Liver (tissue), 9 donors: ENCODE results near the gene KSR2. TPM values are rescaled to one million over a fixed set of nuclear protein-coding genes. Genes with fewer than 3 reads are reported as not detected.

Experiments used
- DNase-seq: peaks from one replicate; pipeline ENCODE4 v3.0.0-alpha.2; 2017; ENCODE audit warnings: low spot score
- H3K27ac ChIP-seq, 2 donors: one replicate each; pipeline ENCODE4 v1.7.0; 2013; ENCODE audit warnings: inconsistent platforms in 2 of 2, low read length in 2 of 2, control low read depth in 1 of 2, low read depth in 1 of 2, mild to moderate bottlenecking in 1 of 2
- H3K27me3 ChIP-seq, 4 donors: one replicate each; pipeline versions ENCODE4 v1.6.1 to v1.7.0; 2013; ENCODE audit warnings: low read length in 3 of 4, inconsistent platforms in 1 of 4, mild to moderate bottlenecking in 1 of 4, moderate library complexity in 1 of 4; ENCODE audit not compliant: control insufficient read depth in 4 of 4, insufficient read depth in 4 of 4
- H3K36me3 ChIP-seq, 4 donors: one replicate each; pipeline versions ENCODE4 v1.6.1 to v1.7.0; 2013; ENCODE audit warnings: low read length in 3 of 4, mild to moderate bottlenecking in 3 of 4, low read depth in 1 of 4, moderate library complexity in 1 of 4; ENCODE audit not compliant: control insufficient read depth in 4 of 4, insufficient read depth in 3 of 4
- H3K4me1 ChIP-seq, 4 donors: one replicate each; pipeline versions ENCODE4 v1.6.1 to v1.7.0; 2013; ENCODE audit warnings: low read length in 3 of 4, mild to moderate bottlenecking in 3 of 4, moderate library complexity in 1 of 4; ENCODE audit not compliant: control insufficient read depth in 4 of 4, insufficient read depth in 4 of 4
- H3K4me3 ChIP-seq, 3 donors: one replicate each; pipeline versions ENCODE4 v1.6.1 to v1.7.0; 2013; ENCODE audit warnings: low read length in 3 of 3, control low read depth in 1 of 3, low read depth in 1 of 3, mild to moderate bottlenecking in 1 of 3
- H3K9ac ChIP-seq, 2 donors: one replicate each; pipeline ENCODE4 v1.7.0; 2013; ENCODE audit warnings: low read length in 2 of 2, mild to moderate bottlenecking in 2 of 2, moderate library complexity in 2 of 2, control low read depth in 1 of 2, low read depth in 1 of 2
- H3K9me3 ChIP-seq, 4 donors: one replicate each; pipeline versions ENCODE4 v1.6.1 to v1.7.0; 2013; ENCODE audit warnings: low read length in 3 of 4; ENCODE audit not compliant: control insufficient read depth in 4 of 4
- CTCF ChIP-seq: fragments of 150-350 bp; IDR thresholded peaks from 2 replicates; pipeline ENCODE4 v1.5.1; 2017; ENCODE audit warnings: improper control_type of control experiment, low read depth, low read length; ENCODE audit not compliant: missing input control
- EGR1 ChIP-seq, 2 donors: IDR thresholded peaks; 2 replicates each; pipeline ENCODE4 v1.6.1; 2016 to 2018; ENCODE audit warnings: antibody characterized with exemption in 2 of 2, low read depth in 2 of 2
- FOXA1 ChIP-seq: IDR thresholded peaks from 2 replicates; pipeline ENCODE4 v1.6.1; 2016; ENCODE audit warnings: antibody characterized with exemption
- FOXA2 ChIP-seq: IDR thresholded peaks from 2 replicates; pipeline ENCODE4 v1.6.1; 2016; ENCODE audit warnings: antibody characterized with exemption
- GABPA ChIP-seq, 2 donors: IDR thresholded peaks in 1 of 2; conservative IDR thresholded peaks in 1 of 2; 2 replicates each; pipeline ENCODE4 v1.6.1; 2016; ENCODE audit warnings: antibody characterized with exemption in 2 of 2, mild to moderate bottlenecking in 1 of 2, moderate library complexity in 1 of 2
- HNF4A ChIP-seq, 2 donors: conservative IDR thresholded peaks; 2 replicates each; pipeline ENCODE4 v1.6.1; 2016; ENCODE audit warnings: antibody characterized with exemption in 2 of 2, mild to moderate bottlenecking in 2 of 2
- HNF4G ChIP-seq: IDR thresholded peaks from 2 replicates; pipeline ENCODE4 v1.6.1; 2016; ENCODE audit warnings: antibody characterized with exemption
- MAX ChIP-seq: IDR thresholded peaks from 2 replicates; pipeline ENCODE4 v1.6.1; 2016; ENCODE audit warnings: antibody characterized with exemption
- NR2F2 ChIP-seq: IDR thresholded peaks from 2 replicates; pipeline ENCODE4 v1.6.1; 2016; ENCODE audit warnings: antibody characterized with exemption
- RAD21 ChIP-seq, 2 donors: IDR thresholded peaks; 2 replicates each; pipeline ENCODE4 v1.6.1; 2016; ENCODE audit warnings: antibody characterized with exemption in 2 of 2, mild to moderate bottlenecking in 2 of 2
- REST ChIP-seq: IDR thresholded peaks from 2 replicates; pipeline ENCODE4 v1.6.1; 2016; ENCODE audit warnings: antibody characterized with exemption, mild to moderate bottlenecking
- RXRA ChIP-seq, 2 donors: IDR thresholded peaks; 2 replicates each; pipeline ENCODE4 v1.6.1; 2017 to 2018; ENCODE audit warnings: antibody characterized with exemption in 2 of 2, mild to moderate bottlenecking in 1 of 2
- SP1 ChIP-seq: IDR thresholded peaks from 2 replicates; pipeline ENCODE4 v1.6.1; 2018; ENCODE audit warnings: antibody characterized with exemption, mild to moderate bottlenecking
- TAF1 ChIP-seq: conservative IDR thresholded peaks from 2 replicates; pipeline ENCODE4 v1.6.1; 2016; ENCODE audit warnings: antibody characterized with exemption, mild to moderate bottlenecking
- YY1 ChIP-seq: IDR thresholded peaks from 2 replicates; pipeline ENCODE4 v1.6.1; 2016; ENCODE audit warnings: antibody characterized with exemption, mild to moderate bottlenecking
- WGBS: extraction: QIAGEN DNeasy Blood & Tissue Kit; methylation state at CpG from one replicate; pipeline ENCODE4 v1.1.7; 2013; 5-methylcytosine and 5-hydroxymethylcytosine counted together
- polyA plus RNA-seq, 2 donors: library from polyadenylated mRNA; stranded (reverse) in 1 of 2; unstranded in 1 of 2; fragments of 200-250 nt in 1 of 2; fragments of >200 nt in 1 of 2; fragmentation: Nextera tagmentation in 1 of 2; extraction: Ambion mirVana in 1 of 2; gene quantifications; one replicate each; pipeline versions ENCODE4 v1.2.1 to v1.2.3, GENCODE V29; 2013 to 2015
- total RNA-seq, 2 donors: library from RNA; depleted of rRNA; stranded (reverse); fragments of >200 nt; gene quantifications; one replicate each; pipeline ENCODE4 v1.2.3, GENCODE V29; 2014
- TF ChIP-seq, protein P1 (sequence below): IDR thresholded peaks from 2 replicates; pipeline ENCODE4 v1.6.1; 2016; ENCODE audit warnings: antibody characterized with exemption
- TF ChIP-seq, protein P2 (sequence below): IDR thresholded peaks from 2 replicates; pipeline ENCODE4 v1.6.1; 2016; ENCODE audit warnings: antibody characterized with exemption
- donor health status: healthy.
- donor health status: healthy.
- donor health status: healthy.
- donor health status: healthy.
- donor health status: healthy.

Gene KSR2
- total and polyA plus RNA-seq, 4 donors: under 0.01 to 0.02 (median under 0.01) TPM; not detected in 1

DNA sequence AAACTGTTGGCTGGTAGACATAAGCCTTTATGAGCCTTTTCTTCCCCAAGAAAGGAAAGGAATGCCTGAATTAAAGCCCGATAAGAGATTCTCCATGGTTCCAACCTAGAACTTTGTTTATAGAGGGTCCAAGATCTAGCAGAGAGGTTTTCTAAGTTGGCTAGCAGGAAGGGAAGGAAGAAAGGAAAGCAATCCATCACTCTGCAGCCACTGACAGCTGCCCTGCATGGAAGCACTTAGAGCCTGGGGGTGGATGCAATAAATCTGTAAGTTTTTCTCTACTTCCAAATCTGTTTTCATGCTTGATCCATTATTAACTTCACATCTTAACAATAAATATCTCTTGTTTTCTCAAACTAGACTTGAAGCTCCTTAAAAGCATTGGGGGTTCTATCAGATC lies 224.4 kb downstream of the KSR2 start:
- TF ChIP-seq YY1: no peak
- no peak for TF ChIP-seq TAF1
- TF ChIP-seq CTCF: no peak
- TF ChIP-seq HNF4G: no peak
- no peak for TF ChIP-seq FOXA2
- no peak for TF ChIP-seq NR2F2
- TF ChIP-seq FOXA1: no peak
- no peak for TF ChIP-seq RAD21 (IDR thresholded peaks at IDR 0.05)
- TF ChIP-seq RXRA (IDR thresholded peaks at IDR 0.05): no peak
- TF ChIP-seq, protein P1, sequence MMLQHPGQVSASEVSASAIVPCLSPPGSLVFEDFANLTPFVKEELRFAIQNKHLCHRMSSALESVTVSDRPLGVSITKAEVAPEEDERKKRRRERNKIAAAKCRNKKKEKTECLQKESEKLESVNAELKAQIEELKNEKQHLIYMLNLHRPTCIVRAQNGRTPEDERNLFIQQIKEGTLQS: no peak
- no peak for TF ChIP-seq EGR1 (IDR thresholded peaks at IDR 0.05; ENCODE audit: low read depth in 2 of 2)
- TF ChIP-seq HNF4A (conservative IDR thresholded peaks at IDR 0.05): no peak
- no peak for TF ChIP-seq MAX
- TF ChIP-seq, protein P2, sequence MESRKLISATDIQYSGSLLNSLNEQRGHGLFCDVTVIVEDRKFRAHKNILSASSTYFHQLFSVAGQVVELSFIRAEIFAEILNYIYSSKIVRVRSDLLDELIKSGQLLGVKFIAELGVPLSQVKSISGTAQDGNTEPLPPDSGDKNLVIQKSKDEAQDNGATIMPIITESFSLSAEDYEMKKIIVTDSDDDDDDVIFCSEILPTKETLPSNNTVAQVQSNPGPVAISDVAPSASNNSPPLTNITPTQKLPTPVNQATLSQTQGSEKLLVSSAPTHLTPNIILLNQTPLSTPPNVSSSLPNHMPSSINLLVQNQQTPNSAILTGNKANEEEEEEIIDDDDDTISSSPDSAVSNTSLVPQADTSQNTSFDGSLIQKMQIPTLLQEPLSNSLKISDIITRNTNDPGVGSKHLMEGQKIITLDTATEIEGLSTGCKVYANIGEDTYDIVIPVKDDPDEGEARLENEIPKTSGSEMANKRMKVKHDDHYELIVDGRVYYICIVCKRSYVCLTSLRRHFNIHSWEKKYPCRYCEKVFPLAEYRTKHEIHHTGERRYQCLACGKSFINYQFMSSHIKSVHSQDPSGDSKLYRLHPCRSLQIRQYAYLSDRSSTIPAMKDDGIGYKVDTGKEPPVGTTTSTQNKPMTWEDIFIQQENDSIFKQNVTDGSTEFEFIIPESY: no peak
- no peak for TF ChIP-seq SP1
- no peak for TF ChIP-seq GABPA (IDR thresholded peaks at IDR 0.05 in 1 of 2, conservative IDR thresholded peaks at IDR 0.05 in 1 of 2)
- Histone ChIP-seq H3K9ac (no peak overlapping the region), H3K36me3 (no peaks in the 10 kb centered on the region), H3K27ac (no peak overlapping the region), H3K4me1 (no peaks in the 10 kb centered on the region), H3K4me3 (no peak overlapping the region), H3K9me3 (no peaks in the 10 kb centered on the region), H3K27me3 (peaks cover 0 to 4% (median 0%) of the 10 kb centered on the region in 4 donors)
- no peak for DNase-seq
- WGBS: 41% methylated on average over 1 of the region's 1 CpG

DNA sequence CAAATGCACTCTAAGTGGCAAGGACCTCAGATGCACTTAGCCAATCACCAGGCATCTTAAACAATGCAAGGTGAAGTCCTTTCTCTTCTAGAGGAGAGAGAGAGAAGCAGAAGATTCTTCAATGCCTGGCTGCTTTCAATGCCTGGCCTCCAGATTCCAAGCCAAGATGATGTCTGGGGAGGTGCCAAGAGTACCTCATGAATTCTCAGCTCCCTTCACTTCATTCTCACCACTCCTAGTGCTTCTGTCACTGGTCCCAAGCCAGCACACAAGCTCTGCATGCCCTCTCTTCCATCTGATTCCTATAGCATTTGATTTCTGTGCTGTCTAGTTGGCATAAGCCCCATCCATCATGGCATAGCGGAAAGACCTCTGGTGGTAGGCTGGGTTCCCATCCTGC lies 225.0 kb downstream of the KSR2 start:
- Histone ChIP-seq H3K27ac (no peak overlapping the region), H3K9ac (no peak overlapping the region), H3K4me1 (no peaks in the 10 kb centered on the region), H3K36me3 (no peaks in the 10 kb centered on the region), H3K9me3 (no peaks in the 10 kb centered on the region), H3K4me3 (no peak overlapping the region), H3K27me3 (peaks cover 0 to 4% (median 0%) of the 10 kb centered on the region in 4 donors)
- TF ChIP-seq MAX (no peak), TAF1 (no peak), SP1 (no peak), REST (no peak), CTCF (no peak), NR2F2 (no peak), GABPA (IDR thresholded peaks at IDR 0.05 in 1 of 2, conservative IDR thresholded peaks at IDR 0.05 in 1 of 2) (no peak), EGR1 (IDR thresholded peaks at IDR 0.05; ENCODE audit: low read depth in 2 of 2) (no peak)
- TF ChIP-seq, protein P2: no peak
- TF ChIP-seq, protein P1: no peak
- DNase-seq: no peak
- 88% methylated on average over 1 of the region's 1 CpG for WGBS
